GM19238 (cell line): ENCODE measurements around the gene GSTT4.
"Not testable (repeated sequence)": the region's sequence is repeated elsewhere in the genome, so short reads cannot be mapped to it uniquely, and the experiment has no call there.

Experiments used
- DNase-seq: peaks from one replicate; pipeline ENCODE4 v3.0.0; 2011; ENCODE audit warnings: low spot score; ENCODE audit not compliant: insufficient read length

Gene GSTT4

GRCh38 chr22:24025475-24025874 lies 20.2 kb upstream of the GSTT4 start:
- DNase-seq, result no peak

GRCh38 chr22:24024354-24024753 lies 19.1 kb upstream of the GSTT4 start:
- DNase-seq, result no peak

GRCh38 chr22:24023204-24023789 lies 18.0 kb upstream of the GSTT4 start:
- no peak for DNase-seq

GRCh38 chr22:24021304-24021703 lies 16.1 kb upstream of the GSTT4 start:
- DNase-seq, result no peak

- DNase-seq, result no peak
Observed at GRCh38 chr22:24016156-24016555, 10.9 kb upstream of the GSTT4 start.

- no peak for DNase-seq
Observed at GRCh38 chr22:24011735-24012068, 6.4 kb upstream of the GSTT4 start.

- no peak for DNase-seq
Observed at GRCh38 chr22:24010018-24010391, 4.8 kb upstream of the GSTT4 start.

- no peak for DNase-seq
Observed at GRCh38 chr22:24009227-24010017, 4.2 kb upstream of the GSTT4 start.

GRCh38 chr22:24008381-24009226 lies 3.4 kb upstream of the GSTT4 start:
- DNase-seq, result no peak

GRCh38 chr22:24008022-24008283 lies 2.7 kb upstream of the GSTT4 start:
- no peak for DNase-seq

GRCh38 chr22:24007253-24008021 lies 2.2 kb upstream of the GSTT4 start:
- no peak for DNase-seq

- DNase-seq, result no peak
Observed at GRCh38 chr22:24006914-24007214, 1.6 kb upstream of the GSTT4 start.

- no peak for DNase-seq
Observed at GRCh38 chr22:24006207-24006913, 1.1 kb upstream of the GSTT4 start.

GRCh38 chr22:24003887-24004286 lies 1.4 kb downstream of the GSTT4 start:
- DNase-seq, result no peak

GRCh38 chr22:24002851-24003250 lies 2.4 kb downstream of the GSTT4 start:
- DNase-seq, result no peak

GRCh38 chr22:24002272-24002671 lies 3.0 kb downstream of the GSTT4 start:
- DNase-seq, result no peak

GRCh38 chr22:24001314-24001713 lies 3.9 kb downstream of the GSTT4 start:
- DNase-seq, result no peak

- DNase-seq, result not testable (repeated sequence)
Observed at GRCh38 chr22:23999779-24000178, 5.5 kb downstream of the GSTT4 start.

- no peak for DNase-seq
Observed at GRCh38 chr22:23997092-23997491, 8.2 kb downstream of the GSTT4 start.

GRCh38 chr22:23993581-23994177 lies 11.6 kb downstream of the GSTT4 start:
- not testable (repeated sequence) for DNase-seq

- not testable (repeated sequence) for DNase-seq
Observed at GRCh38 chr22:23993080-23993479, 12.2 kb downstream of the GSTT4 start.
